ENCODE results near the gene KCNJ18. TPM values are rescaled to one million over a fixed set of nuclear protein-coding genes. Genes with fewer than 3 reads are reported as not detected.
"Not testable (repeated sequence)": the region's sequence is repeated elsewhere in the genome, so short reads cannot be mapped to it uniquely, and the experiment has no call there.

The KCNJ18 gene
- total and polyA plus RNA-seq, 4 donors, result not detected

DNA sequence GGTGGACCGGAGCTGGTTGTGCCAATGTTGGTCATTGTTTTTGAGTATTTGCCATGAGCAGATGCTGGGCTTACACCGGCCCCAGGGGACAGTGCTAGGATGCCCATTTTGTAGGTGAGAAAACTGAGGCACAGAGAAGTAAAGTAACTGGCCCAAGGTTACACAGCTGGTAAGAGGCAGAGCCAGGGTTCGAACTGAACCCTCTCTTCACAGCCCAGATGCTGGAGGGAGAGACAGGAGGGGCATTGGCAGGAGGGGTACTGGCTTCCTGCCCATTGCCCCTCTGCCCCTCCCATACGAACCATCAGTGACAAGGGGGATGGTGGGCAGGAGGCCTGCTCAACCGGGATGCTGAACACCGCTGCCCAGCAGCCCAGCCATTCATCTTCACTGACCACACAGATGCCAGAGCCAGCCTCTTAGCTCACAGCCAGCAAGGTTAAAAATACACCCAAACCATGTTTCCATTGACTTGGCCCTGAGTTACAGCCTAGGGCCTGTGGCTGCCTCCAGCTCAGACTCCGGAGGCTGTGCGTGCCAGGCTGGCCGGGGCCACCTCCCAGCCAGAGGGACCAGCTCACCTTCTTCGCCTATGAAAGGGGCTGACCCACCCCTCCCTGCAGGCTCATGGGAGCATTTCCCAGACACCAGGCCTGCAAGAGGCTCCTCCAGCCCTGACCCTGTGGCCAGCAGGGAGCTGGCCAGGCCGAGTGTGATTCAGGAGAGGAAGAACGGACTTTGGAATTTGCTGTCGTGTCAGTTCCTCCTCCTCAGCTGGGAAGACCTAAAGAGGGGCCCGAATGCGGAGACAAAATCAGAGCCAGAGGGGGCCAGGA lies 57.6 kb downstream of the KCNJ18 start:
- H3K36me3 ChIP-seq (ENCODE audit: control insufficient read depth, insufficient read depth, low read length); H3K4me3 ChIP-seq (ENCODE audit: low read depth, low read length); H3K27me3 ChIP-seq (ENCODE audit: control insufficient read depth, insufficient read depth, low read length); DNase-seq (ENCODE audit: low read depth in 4 of 6, low spot score in 6 of 6); H3K4me1 ChIP-seq (ENCODE audit: control insufficient read depth, insufficient read depth, low read length); H3K27ac ChIP-seq (ENCODE audit: low read depth, low read length); H3K9me3 ChIP-seq (ENCODE audit: control insufficient read depth, insufficient read depth, low read length): not testable (repeated sequence)
- 76% methylated on average over 7 of the region's 15 CpGs for WGBS (ENCODE audit: insufficient coverage)

DNA sequence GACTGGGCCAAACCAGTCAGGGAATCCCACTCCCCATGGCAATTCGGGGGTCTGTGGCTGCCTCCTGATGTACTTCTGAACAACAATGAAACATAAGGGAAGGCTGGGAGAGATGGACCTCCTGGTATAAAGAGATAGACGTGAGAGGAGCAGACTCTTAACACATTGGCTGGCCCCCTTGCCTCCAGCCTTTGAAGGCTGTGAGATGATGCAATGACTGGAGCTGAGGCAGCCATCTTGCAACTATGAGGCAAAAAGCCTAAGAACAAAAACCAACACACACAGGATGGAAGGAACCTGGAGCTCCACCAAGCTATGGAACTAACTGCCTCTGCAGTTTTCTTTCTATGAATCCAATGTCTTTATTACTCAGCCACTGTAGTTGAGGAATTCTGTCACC lies 58.8 kb downstream of the KCNJ18 start:
- not testable (repeated sequence) for DNase-seq (ENCODE audit: low read depth in 4 of 6, low spot score in 6 of 6); H3K36me3 ChIP-seq (ENCODE audit: control insufficient read depth, insufficient read depth, low read length); H3K9me3 ChIP-seq (ENCODE audit: control insufficient read depth, insufficient read depth, low read length); H3K4me1 ChIP-seq (ENCODE audit: control insufficient read depth, insufficient read depth, low read length); H3K27me3 ChIP-seq (ENCODE audit: control insufficient read depth, insufficient read depth, low read length); H3K27ac ChIP-seq (ENCODE audit: low read depth, low read length); H3K4me3 ChIP-seq (ENCODE audit: low read depth, low read length)
- 50% methylated on average over 1 of the region's 2 CpGs for WGBS (ENCODE audit: insufficient coverage)
